Testis (tissue), 3 donors: ENCODE data around the gene GTSF1L. TPM values are rescaled to one million over a fixed set of nuclear protein-coding genes. Genes with fewer than 3 reads are reported as not detected.

ENCODE experiments used
- DNase-seq: peaks from one replicate; pipeline ENCODE4 v3.0.0-alpha.2; 2019
- H3K27ac ChIP-seq, 2 donors: fragments of 200-600 bp; sonication (generic); one replicate each; pipeline ENCODE4 v1.5.1; 2019
- H3K27me3 ChIP-seq: fragments of 200-600 bp; sonication (generic); one replicate; pipeline ENCODE4 v1.5.1; 2019
- H3K36me3 ChIP-seq: fragments of 200-600 bp; sonication (generic); one replicate; pipeline ENCODE4 v1.5.1; 2017; ENCODE audit warnings: low read depth; ENCODE audit errors: missing control alignments
- H3K4me1 ChIP-seq: fragments of 200-600 bp; sonication (generic); one replicate; pipeline ENCODE4 v1.5.1; 2019
- H3K4me3 ChIP-seq, 2 donors: fragments of 200-600 bp; sonication (generic); one replicate each; pipeline ENCODE4 v1.5.1; 2017 to 2019
- H3K9me3 ChIP-seq: fragments of 200-600 bp; sonication (generic); one replicate; pipeline ENCODE4 v1.5.1; 2017
- CTCF ChIP-seq, 3 experiments: fragments of 450-650 bp in 2 of 3; fragments of 200-600 bp in 1 of 3; sonication (generic) in 1 of 3; IDR thresholded peaks; one replicate each; pipeline ENCODE4 v1.5.1; 2016 to 2019; ENCODE audit warnings: antibody characterized with exemption in 3 of 3, mild to moderate bottlenecking in 2 of 3, moderate library complexity in 1 of 3
- POLR2A ChIP-seq: fragments of 450-650 bp; IDR thresholded peaks from one replicate; pipeline ENCODE4 v1.6.1; 2017; ENCODE audit warnings: antibody characterized with exemption, mild to moderate bottlenecking, moderate library complexity
- WGBS, 2 donors: methylation state at CpG; one replicate each; pipeline ENCODE4 v1.1.5; 2018; 5-methylcytosine and 5-hydroxymethylcytosine counted together
- intact Hi-C: fragments of 100-400 bp; cut with DNase I; formaldehyde crosslinking; loops from one replicate; pipeline ENCODE4 v1.15.1; 2023; ENCODE audit warnings: low total_unique reads
- polyA plus RNA-seq: library from polyadenylated mRNA; stranded (reverse); fragments of 350-450 nt; fragmentation: Illumina TruSeq; extraction: RNeasy Lipid Tissue Mini Kit (QIAGEN cat#74804); gene quantifications from one replicate; pipeline ENCODE4 v1.2.3, GENCODE V29; 2014; ENCODE audit warnings: low read depth, low replicate concordance; ENCODE audit not compliant: insufficient read depth
- total RNA-seq, 2 donors: library from RNA; depleted of rRNA; stranded (reverse); fragments of >200 nt; gene quantifications; one replicate each; pipeline ENCODE4 v1.2.3, GENCODE V29; 2016

Gene GTSF1L
- total and polyA plus RNA-seq, 3 donors from 2014 or later: 79.2 to 244 (median 202) TPM

- Histone ChIP-seq H3K4me3 (no peak overlapping the region), H3K36me3 (no peaks in the 10 kb centered on the region), H3K27me3 (no peaks in the 10 kb centered on the region), H3K4me1 (no peaks in the 10 kb centered on the region), H3K9me3 (no peaks in the 10 kb centered on the region), H3K27ac (no peak overlapping the region)
- WGBS, 2 donors: 54 to 57% methylated on average over 5 of the region's 5 CpGs
- no peak for DNase-seq
- intact Hi-C loops: no loop called here
- no peak for TF ChIP-seq POLR2A
- TF ChIP-seq CTCF (IDR thresholded peaks at IDR 0.05): no peak
These were observed 41.1 kb upstream of the GTSF1L start for GRCh38 chr20:43767686-43768474.

- Histone ChIP-seq H3K27ac (no peak overlapping the region), H3K27me3 (no peaks in the 10 kb centered on the region), H3K9me3 (no peaks in the 10 kb centered on the region), H3K4me3 (no peak overlapping the region), H3K4me1 (no peaks in the 10 kb centered on the region), H3K36me3 (no peaks in the 10 kb centered on the region)
- intact Hi-C loops: no loop called here
- TF ChIP-seq CTCF (IDR thresholded peaks at IDR 0.05): no peak
- TF ChIP-seq POLR2A: no peak
- 67 to 78% methylated on average over 6 to 9 of the region's 9 CpGs for WGBS, 2 donors
- no peak for DNase-seq
These were observed 40.1 kb upstream of the GTSF1L start for GRCh38 chr20:43766917-43767316.

GRCh38 chr20:43766385-43766784, 39.6 kb upstream of the GTSF1L start:
- TF ChIP-seq POLR2A: no peak
- TF ChIP-seq CTCF (IDR thresholded peaks at IDR 0.05): no peak
- intact Hi-C loops: no loop called here
- no peak overlapping the region for H3K27ac ChIP-seq
- H3K4me3 ChIP-seq: no peak overlapping the region
- no peaks in the 10 kb centered on the region for H3K4me1 ChIP-seq
- no peak for DNase-seq
- H3K36me3 ChIP-seq: no peaks in the 10 kb centered on the region
- no peaks in the 10 kb centered on the region for H3K9me3 ChIP-seq
- WGBS, 2 donors: 60% methylated on average over 5 to 6 of the region's 6 CpGs
- H3K27me3 ChIP-seq: no peaks in the 10 kb centered on the region

- no peaks in the 10 kb centered on the region for H3K27me3 ChIP-seq
- 56 to 71% methylated on average over 7 of the region's 7 CpGs for WGBS, 2 donors
- H3K9me3 ChIP-seq: no peaks in the 10 kb centered on the region
- no peak for DNase-seq
- H3K4me1 ChIP-seq: no peaks in the 10 kb centered on the region
- TF ChIP-seq POLR2A (no peak), CTCF (IDR thresholded peaks at IDR 0.05) (no peak)
- no peak overlapping the region for H3K27ac ChIP-seq
- intact Hi-C loops: no loop called here
- H3K4me3 ChIP-seq: no peak overlapping the region
- H3K36me3 ChIP-seq: no peaks in the 10 kb centered on the region
These were observed 39.1 kb upstream of the GTSF1L start for GRCh38 chr20:43765916-43766315.

- no peak for DNase-seq
- no peak overlapping the region for H3K4me3 ChIP-seq
- TF ChIP-seq CTCF (IDR thresholded peaks at IDR 0.05): no peak
- TF ChIP-seq POLR2A: no peak
- no peaks in the 10 kb centered on the region for H3K36me3 ChIP-seq
- no peak overlapping the region for H3K27ac ChIP-seq
- intact Hi-C loops: no loop called here
- WGBS, 2 donors: 86 to 88% methylated on average over 7 of the region's 7 CpGs
- no peaks in the 10 kb centered on the region for H3K4me1 ChIP-seq
- no peaks in the 10 kb centered on the region for H3K9me3 ChIP-seq
- H3K27me3 ChIP-seq: no peaks in the 10 kb centered on the region
These were observed 36.1 kb upstream of the GTSF1L start for GRCh38 chr20:43762911-43763310.
